Ectodermal cell (in vitro differentiated cells): ENCODE results near the gene KRTAP4-16. TPM values are rescaled to one million over a fixed set of nuclear protein-coding genes. Genes with fewer than 3 reads are reported as not detected.
"Not testable (repeated sequence)": the region's sequence is repeated elsewhere in the genome, so short reads cannot be mapped to it uniquely, and the experiment has no call there.

Source experiments
- H3K27ac ChIP-seq: 2 replicates; pipeline ENCODE4 v1.7.0; 2013; ENCODE audit warnings: mild to moderate bottlenecking, low read depth, low read length; ENCODE audit not compliant: insufficient read depth, poor library complexity, severe bottlenecking
- H3K27me3 ChIP-seq: 2 replicates; pipeline ENCODE4 v1.7.0; 2013; ENCODE audit warnings: mild to moderate bottlenecking, low read length; ENCODE audit not compliant: insufficient read depth, control insufficient read depth, poor library complexity, severe bottlenecking
- H3K36me3 ChIP-seq: one replicate; pipeline ENCODE4 v1.7.0; 2013; ENCODE audit warnings: low read length; ENCODE audit not compliant: control insufficient read depth, insufficient read depth
- H3K4me1 ChIP-seq: one replicate; pipeline ENCODE4 v1.7.0; 2013; ENCODE audit warnings: low read length; ENCODE audit not compliant: control insufficient read depth, insufficient read depth
- H3K4me3 ChIP-seq: 2 replicates; pipeline ENCODE4 v1.7.0; 2013; ENCODE audit warnings: low read depth, low read length, control low read depth; ENCODE audit not compliant: insufficient read depth
- H3K9me3 ChIP-seq: 2 replicates; pipeline ENCODE4 v1.7.0; 2013; ENCODE audit warnings: mild to moderate bottlenecking, low read length, moderate library complexity; ENCODE audit not compliant: control insufficient read depth
- WGBS, 2 experiments: methylation state at CpG; one replicate each; pipeline ENCODE4 v1.1.7; 2013; ENCODE audit warnings: missing lambda C conversion rate in 2 of 2; 5-methylcytosine and 5-hydroxymethylcytosine counted together
- polyA plus RNA-seq, 4 experiments: library from polyadenylated mRNA; stranded (reverse); fragments of 50-300 nt; gene quantifications; one replicate each; pipeline ENCODE4 v1.2.3, GENCODE V29; 2013

Gene KRTAP4-16
- polyA plus RNA-seq (2013, experiment 1 of 4), result not detected
- polyA plus RNA-seq (2013, experiment 2 of 4), result not detected
- polyA plus RNA-seq (2013, experiment 3 of 4), result not detected
- not detected for polyA plus RNA-seq (2013, experiment 4 of 4)

- Histone ChIP-seq H3K4me3 (no peak within 1 kb of the TSS), H3K4me1 (no peaks in the 10 kb centered on the region), H3K36me3 (no peaks in the 10 kb centered on the region), H3K27ac (no peak within 1 kb of the TSS), H3K9me3 (no peaks in the 10 kb centered on the region), H3K27me3 (no peaks in the 10 kb centered on the region)
- 61 to 63% methylated on average over 9 to 10 of the region's 10 CpGs for WGBS, 2 experiments
These were observed at the start of gene KRTAP4-16 for GRCh38 chr17:41101586-41102259. Gene KRTAP4-16 (minus strand): TSS chr17:41102209. CDS start chr17:41102209, 0 bp downstream.

GRCh38 chr17:41151525-41151924, 49.5 kb upstream of the KRTAP4-16 start:
- H3K27me3 ChIP-seq, result no peaks in the 10 kb centered on the region
- no peaks in the 10 kb centered on the region for H3K36me3 ChIP-seq
- H3K4me1 ChIP-seq, result no peaks in the 10 kb centered on the region
- no peak overlapping the region for H3K4me3 ChIP-seq
- 80 to 88% methylated on average over 2 of the region's 2 CpGs for WGBS, 2 experiments
- H3K9me3 ChIP-seq, result no peaks in the 10 kb centered on the region
- H3K27ac ChIP-seq, result no peak overlapping the region

GRCh38 chr17:41150026-41150425, 48.0 kb upstream of the KRTAP4-16 start:
- no peak overlapping the region for H3K4me3 ChIP-seq
- H3K36me3 ChIP-seq, result no peaks in the 10 kb centered on the region
- WGBS, 2 experiments, result 94% methylated on average over 4 of the region's 4 CpGs
- no peaks in the 10 kb centered on the region for H3K4me1 ChIP-seq
- no peak overlapping the region for H3K27ac ChIP-seq
- no peaks in the 10 kb centered on the region for H3K9me3 ChIP-seq
- no peaks in the 10 kb centered on the region for H3K27me3 ChIP-seq

- Histone ChIP-seq H3K27ac (no peak within 1 kb of the TSS), H3K9me3 (no peaks in the 10 kb centered on the region), H3K4me3 (no peak within 1 kb of the TSS), H3K36me3 (no peaks in the 10 kb centered on the region), H3K27me3 (no peaks in the 10 kb centered on the region), H3K4me1 (no peaks in the 10 kb centered on the region)
- WGBS, 2 experiments, result 57 to 61% methylated on average over 2 of the region's 2 CpGs
These were observed 47.6 kb upstream of the KRTAP4-16 start, which contains the start of gene KRTAP4-5 for GRCh38 chr17:41149652-41149985. Gene KRTAP4-5 (minus strand): TSS chr17:41149825. CDS start chr17:41149767, 58 bp downstream.

GRCh38 chr17:41148971-41149651, 47.1 kb upstream of the KRTAP4-16 start:
- not testable (repeated sequence) for H3K9me3 ChIP-seq, H3K4me1 ChIP-seq, H3K27ac ChIP-seq, H3K36me3 ChIP-seq, H3K27me3 ChIP-seq, H3K4me3 ChIP-seq
- 86% methylated on average over 10 of the region's 10 CpGs for WGBS, 2 experiments

- no peaks in the 10 kb centered on the region for H3K36me3 ChIP-seq
- H3K27me3 ChIP-seq, result no peaks in the 10 kb centered on the region
- no peak overlapping the region for H3K27ac ChIP-seq
- no peaks in the 10 kb centered on the region for H3K9me3 ChIP-seq
- H3K4me1 ChIP-seq, result no peaks in the 10 kb centered on the region
- WGBS, 2 experiments, result 93 to 100% methylated on average over 2 of the region's 2 CpGs
- H3K4me3 ChIP-seq, result no peak overlapping the region
These were observed 45.7 kb upstream of the KRTAP4-16 start for GRCh38 chr17:41147531-41148204.

GRCh38 chr17:41145261-41145660, 43.3 kb upstream of the KRTAP4-16 start:
- no peak overlapping the region for H3K4me3 ChIP-seq
- no peaks in the 10 kb centered on the region for H3K27me3 ChIP-seq
- no peaks in the 10 kb centered on the region for H3K4me1 ChIP-seq
- no peaks in the 10 kb centered on the region for H3K36me3 ChIP-seq
- H3K27ac ChIP-seq, result no peak overlapping the region
- H3K9me3 ChIP-seq, result no peaks in the 10 kb centered on the region
- 97 to 100% methylated on average over 2 of the region's 2 CpGs for WGBS, 2 experiments

- H3K27me3 ChIP-seq, result no peaks in the 10 kb centered on the region
- no peaks in the 10 kb centered on the region for H3K9me3 ChIP-seq
- no peak overlapping the region for H3K27ac ChIP-seq
- H3K36me3 ChIP-seq, result no peaks in the 10 kb centered on the region
- WGBS, 2 experiments, result 94 to 100% methylated on average over 1 of the region's 1 CpG
- no peaks in the 10 kb centered on the region for H3K4me1 ChIP-seq
- H3K4me3 ChIP-seq, result no peak overlapping the region
These were observed 42.8 kb upstream of the KRTAP4-16 start for GRCh38 chr17:41144846-41145245.

- H3K36me3 ChIP-seq, result no peaks in the 10 kb centered on the region
- no peak overlapping the region for H3K27ac ChIP-seq
- no peaks in the 10 kb centered on the region for H3K4me1 ChIP-seq
These were observed 39.4 kb upstream of the KRTAP4-16 start for GRCh38 chr17:41141361-41141760.

More at GRCh38 chr17:41141361-41141760, 39.4 kb upstream of the KRTAP4-16 start:
- Histone ChIP-seq H3K9me3 (no peaks in the 10 kb centered on the region), H3K4me3 (no peak overlapping the region), H3K27me3 (no peaks in the 10 kb centered on the region)
